AG09319 (cell line): Measurements from ENCODE around the gene CDK10.

Experiments used
- DNase-seq: peaks from one replicate; pipeline ENCODE4 v3.0.0-alpha.2; 2010; ENCODE audit warnings: low read depth; ENCODE audit errors: extremely low read depth
- CTCF ChIP-seq: IDR thresholded peaks from 2 replicates; pipeline ENCODE4 v1.5.1; 2011; ENCODE audit warnings: low read depth, mild to moderate bottlenecking, inconsistent platforms, low read length, moderate library complexity

Gene CDK10

DNA sequence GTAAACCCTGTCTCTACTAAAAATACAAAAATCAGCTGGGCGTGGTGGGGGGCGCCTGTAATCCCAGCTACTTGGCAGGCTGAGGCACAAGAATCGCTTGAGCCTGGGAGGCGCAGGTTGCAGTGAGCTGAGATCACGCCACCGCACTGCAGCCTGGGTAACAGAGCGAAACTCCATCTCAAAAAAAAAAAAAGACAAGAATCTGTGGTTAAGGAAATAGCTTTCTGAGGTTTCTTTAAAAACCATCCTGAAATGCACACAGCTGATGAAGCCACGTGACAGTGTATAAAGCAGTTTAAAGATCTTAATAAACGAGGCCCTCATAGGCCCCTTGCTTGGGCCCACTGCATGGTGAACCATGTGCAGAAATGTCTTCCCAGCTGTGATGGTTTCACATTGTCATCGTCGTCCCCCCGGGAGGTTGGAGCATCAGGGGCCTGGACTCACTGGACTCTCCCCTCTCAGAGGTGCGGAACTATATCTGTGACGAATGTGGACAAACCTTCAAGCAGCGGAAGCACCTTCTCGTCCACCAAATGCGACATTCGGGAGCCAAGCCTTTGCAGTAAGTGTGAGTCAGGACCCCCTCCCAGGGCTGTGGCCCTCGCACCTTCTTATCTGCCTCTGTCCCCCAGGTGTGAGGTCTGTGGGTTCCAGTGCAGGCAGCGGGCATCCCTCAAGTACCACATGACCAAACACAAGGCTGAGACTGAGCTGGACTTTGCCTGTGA is 51.0 kb downstream of the CDK10 start:
- no peak for DNase-seq

GRCh38 chr16:89738072-89738377 is 51.5 kb downstream of the CDK10 start:
- TF ChIP-seq CTCF = no peak
- no peak for DNase-seq

More for the DNA sequence above, 51.0 kb downstream of the CDK10 start:
- no peak for TF ChIP-seq CTCF

DNA sequence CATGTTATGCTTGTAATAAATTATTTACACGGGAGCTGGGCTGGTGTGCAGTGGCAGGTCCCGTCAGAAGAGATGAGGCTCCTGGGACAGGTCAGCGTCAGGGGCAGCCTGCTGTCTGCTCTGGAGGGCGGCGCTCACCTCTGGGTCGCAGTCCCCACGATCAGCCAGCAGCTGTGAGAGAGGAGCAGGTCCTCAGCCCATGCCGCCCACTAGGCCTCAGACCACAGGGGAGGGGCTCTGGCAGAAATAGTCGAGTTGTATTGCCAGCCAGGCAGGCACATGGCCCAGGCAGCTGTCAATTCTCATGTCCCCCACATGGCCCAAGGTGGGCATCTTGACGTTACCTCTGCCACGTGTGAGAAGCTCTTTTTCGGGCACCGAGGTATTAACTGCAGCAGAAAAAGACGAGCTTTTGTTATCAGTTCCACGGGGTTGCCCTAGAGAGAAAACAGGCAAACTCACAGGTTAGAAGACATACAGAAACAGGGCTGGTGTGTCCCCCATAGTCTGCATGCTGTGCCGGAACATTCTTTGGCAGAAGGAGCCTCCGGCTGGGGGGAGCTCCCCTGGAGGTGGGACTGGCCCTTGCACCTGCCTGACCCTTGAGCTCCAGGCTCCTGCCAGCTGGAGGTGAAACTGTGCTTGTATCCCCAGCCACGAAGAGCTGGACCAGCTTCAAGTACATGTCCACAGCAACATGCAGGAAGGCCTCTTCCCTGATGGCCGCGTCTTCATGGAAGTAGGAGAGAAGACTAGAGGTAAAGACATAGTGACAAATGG is 52.2 kb downstream of the CDK10 start:
- DNase-seq = no peak
- TF ChIP-seq CTCF = no peak

- DNase-seq = no peak
- no peak for TF ChIP-seq CTCF
Observed at GRCh38 chr16:89739383-89739782, 52.9 kb downstream of the CDK10 start.

- DNase-seq = no peak
- no peak for TF ChIP-seq CTCF
Observed at GRCh38 chr16:89741342-89742014, 55.0 kb downstream of the CDK10 start.

DNA sequence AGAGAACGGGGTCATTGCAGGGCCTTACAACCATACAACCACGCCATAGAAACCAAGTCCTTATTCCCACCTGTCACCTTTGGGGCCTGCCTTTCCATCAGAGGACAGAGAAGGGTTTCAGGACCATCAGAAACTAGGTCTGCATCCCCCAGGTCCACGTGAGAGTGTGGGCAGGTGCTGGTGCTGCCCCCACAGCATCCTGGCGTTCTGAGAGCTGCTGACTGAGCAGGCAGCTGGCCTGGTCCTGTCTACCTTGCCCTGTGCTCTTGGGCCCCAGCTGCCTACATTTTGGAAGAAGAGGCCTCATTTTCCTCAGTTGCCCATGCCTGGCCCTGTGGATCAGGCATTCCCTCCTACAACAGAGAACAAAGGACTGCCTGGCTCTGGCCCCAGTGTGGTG is 56.5 kb downstream of the CDK10 start:
- TF ChIP-seq CTCF = no peak
- no peak for DNase-seq

- no peak for DNase-seq
- no peak for TF ChIP-seq CTCF
Observed at GRCh38 chr16:89744813-89745212, 58.3 kb downstream of the CDK10 start.
